ENCODE data around the gene SAMSN1.

DNA sequence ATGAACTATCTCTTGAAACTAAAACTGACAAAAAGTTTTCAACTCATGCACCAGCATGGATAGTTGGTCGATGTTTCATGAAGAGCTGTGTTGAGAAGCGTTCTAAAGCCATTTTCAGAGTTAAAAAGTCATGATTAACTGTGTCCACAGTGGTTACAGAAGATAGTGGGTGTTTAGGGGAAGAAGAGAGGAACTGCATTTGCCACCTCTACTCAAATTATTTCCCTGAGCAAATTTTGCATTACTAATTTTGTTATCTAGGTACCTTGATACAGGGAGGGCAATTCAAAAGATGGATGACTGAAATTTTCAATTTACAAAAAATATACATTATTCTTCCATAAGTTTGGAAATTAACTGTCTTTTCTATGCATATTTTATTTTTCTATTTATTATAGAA is 15.5 kb downstream of the SAMSN1 start:
- TF ChIP-seq EZH2 (IDR thresholded peaks at IDR 0.05; ENCODE audit: borderline replicate concordance, low read length) (no peak), CTCF (IDR thresholded peaks at IDR 0.05; ENCODE audit: low read length) (no peak)

Measured in OCI-LY1 (cell line).